ENCODE results near the gene SLC37A3. TPM values are rescaled to one million over a fixed set of nuclear protein-coding genes. Genes with fewer than 3 reads are reported as not detected.
"Not testable (repeated sequence)": the region's sequence is repeated elsewhere in the genome, so short reads cannot be mapped to it uniquely, and the experiment has no call there.

SLC37A3 gene
- total RNA-seq, 1 donor from 2014 or later = 76.7 TPM

- H3K36me3 Mint-ChIP-seq (ENCODE audit: low read depth, unreplicated experiment) = peaks cover 4% of the 10 kb centered on the region
- H3K4me1 Mint-ChIP-seq (ENCODE audit: unreplicated experiment) = no peaks in the 10 kb centered on the region
- DNase-seq (ENCODE audit: low spot score) = no peak
- H3K4me3 Mint-ChIP-seq (ENCODE audit: unreplicated experiment) = no peak overlapping the region
- peaks cover 4% of the 10 kb centered on the region for H3K27me3 Mint-ChIP-seq (ENCODE audit: unreplicated experiment)
- TF ChIP-seq CTCF (IDR thresholded peaks at IDR 0.05; ENCODE audit: unreplicated experiment) = no peak
- H3K27ac Mint-ChIP-seq (ENCODE audit: unreplicated experiment) = no peak overlapping the region
- no peaks in the 10 kb centered on the region for H3K9me3 Mint-ChIP-seq (ENCODE audit: unreplicated experiment)
Measured at GRCh38 chr7:140316165-140316661, 82.1 kb downstream of the SLC37A3 start.

- Mint-ChIP-seq H3K27me3 (ENCODE audit: unreplicated experiment) (peaks cover 4% of the 10 kb centered on the region), H3K36me3 (ENCODE audit: low read depth, unreplicated experiment) (peaks cover 4% of the 10 kb centered on the region), H3K27ac (ENCODE audit: unreplicated experiment) (no peak overlapping the region), H3K4me3 (ENCODE audit: unreplicated experiment) (no peak overlapping the region), H3K9me3 (ENCODE audit: unreplicated experiment) (no peaks in the 10 kb centered on the region), H3K4me1 (ENCODE audit: unreplicated experiment) (no peaks in the 10 kb centered on the region)
- no peak for TF ChIP-seq CTCF (IDR thresholded peaks at IDR 0.05; ENCODE audit: unreplicated experiment)
- DNase-seq (ENCODE audit: low spot score) = no peak
Measured at GRCh38 chr7:140315498-140316164, 82.7 kb downstream of the SLC37A3 start.

GRCh38 chr7:140314573-140315480 is 83.5 kb downstream of the SLC37A3 start:
- no peaks in the 10 kb centered on the region for H3K4me1 Mint-ChIP-seq (ENCODE audit: unreplicated experiment)
- no peak for DNase-seq (ENCODE audit: low spot score)
- H3K27ac Mint-ChIP-seq (ENCODE audit: unreplicated experiment) = no peak overlapping the region
- H3K9me3 Mint-ChIP-seq (ENCODE audit: unreplicated experiment) = no peaks in the 10 kb centered on the region
- H3K4me3 Mint-ChIP-seq (ENCODE audit: unreplicated experiment) = no peak overlapping the region
- H3K27me3 Mint-ChIP-seq (ENCODE audit: unreplicated experiment) = peaks cover 4% of the 10 kb centered on the region
- TF ChIP-seq CTCF (IDR thresholded peaks at IDR 0.05; ENCODE audit: unreplicated experiment) = no peak
- peaks cover 4% of the 10 kb centered on the region for H3K36me3 Mint-ChIP-seq (ENCODE audit: low read depth, unreplicated experiment)

GRCh38 chr7:140312141-140312846 is 86.0 kb downstream of the SLC37A3 start:
- Mint-ChIP-seq H3K36me3 (ENCODE audit: low read depth, unreplicated experiment) (no peaks in the 10 kb centered on the region), H3K4me1 (ENCODE audit: unreplicated experiment) (no peaks in the 10 kb centered on the region), H3K4me3 (ENCODE audit: unreplicated experiment) (no peak overlapping the region), H3K27me3 (ENCODE audit: unreplicated experiment) (peaks cover 3% of the 10 kb centered on the region), H3K27ac (ENCODE audit: unreplicated experiment) (no peak overlapping the region), H3K9me3 (ENCODE audit: unreplicated experiment) (no peaks in the 10 kb centered on the region)
- no peak for DNase-seq (ENCODE audit: low spot score)
- no peak for TF ChIP-seq CTCF (IDR thresholded peaks at IDR 0.05; ENCODE audit: unreplicated experiment)

- not testable (repeated sequence) for H3K36me3 Mint-ChIP-seq (ENCODE audit: low read depth, unreplicated experiment); H3K27ac Mint-ChIP-seq (ENCODE audit: unreplicated experiment); H3K4me1 Mint-ChIP-seq (ENCODE audit: unreplicated experiment); H3K4me3 Mint-ChIP-seq (ENCODE audit: unreplicated experiment); DNase-seq (ENCODE audit: low spot score); H3K27me3 Mint-ChIP-seq (ENCODE audit: unreplicated experiment); H3K9me3 Mint-ChIP-seq (ENCODE audit: unreplicated experiment)
Measured at GRCh38 chr7:140311128-140311527, 87.2 kb downstream of the SLC37A3 start.

All from endothelial cell (in vitro differentiated cells).